Neural cell (in vitro differentiated cells): ENCODE results near the gene PTMS. TPM values are rescaled to one million over a fixed set of nuclear protein-coding genes. Genes with fewer than 3 reads are reported as not detected.

ENCODE experiments used
- H2AFZ ChIP-seq: fragments of 200-600, 300-800 bp; sonication (generic), shearing (Covaris generic); 2 replicates; pipeline ENCODE4 v1.6.0; 2014; ENCODE audit warnings: low read depth, mild to moderate bottlenecking, antibody characterized with exemption, low read length, moderate library complexity
- H3F3A ChIP-seq: fragments of 200-600 bp; shearing (Covaris generic); 2 replicates; pipeline ENCODE4 v1.6.1; 2016; ENCODE audit warnings: mild to moderate bottlenecking, moderate library complexity, mixed read lengths, antibody characterized with exemption, low read length; ENCODE audit not compliant: insufficient read depth, poor library complexity, severe bottlenecking
- H3K27ac ChIP-seq: fragments of 200-600, 300-800 bp; sonication (generic), shearing (Covaris generic); 2 replicates; pipeline ENCODE4 v1.5.1; 2014; ENCODE audit warnings: mild to moderate bottlenecking, low read length, moderate library complexity
- H3K27me3 ChIP-seq: fragments of 300-800, 200-600 bp; sonication (generic), shearing (Covaris generic); 2 replicates; pipeline ENCODE4 v1.6.0; 2014; ENCODE audit warnings: mild to moderate bottlenecking, low read depth, low read length, moderate library complexity; ENCODE audit not compliant: insufficient read depth
- H3K36me3 ChIP-seq: fragments of 300-800, 200-600 bp; sonication (generic), shearing (Covaris generic); 2 replicates; pipeline ENCODE4 v1.5.1; 2014; ENCODE audit warnings: mild to moderate bottlenecking, antibody characterized with exemption, low read length, moderate library complexity; ENCODE audit not compliant: insufficient read depth
- H3K4me2 ChIP-seq: fragments of 300-800, 200-600 bp; sonication (generic), shearing (Covaris generic); 2 replicates; pipeline ENCODE4 v1.6.0; 2014; ENCODE audit warnings: mild to moderate bottlenecking, low read length
- H3K4me3 ChIP-seq: fragments of 300-800, 200-600 bp; sonication (generic), shearing (Covaris generic); 2 replicates; pipeline ENCODE4 v1.5.1; 2014; ENCODE audit warnings: mild to moderate bottlenecking, low read length, moderate library complexity
- H3K79me2 ChIP-seq: fragments of 200-600 bp; shearing (Covaris generic); replicated peaks from 2 replicates; pipeline ENCODE4 v1.6.0; 2014; ENCODE audit warnings: mild to moderate bottlenecking, low read length, moderate library complexity; ENCODE audit not compliant: insufficient read depth
- H3K9ac ChIP-seq: fragments of 300-800, 200-600 bp; sonication (generic), shearing (Covaris generic); 2 replicates; pipeline ENCODE4 v1.6.1; 2016; ENCODE audit warnings: mild to moderate bottlenecking, low read length, mixed read lengths
- H3K9me2 ChIP-seq: fragments of 200-600 bp; shearing (Covaris generic); 2 replicates; pipeline ENCODE4 v1.6.1; 2016; ENCODE audit warnings: mild to moderate bottlenecking, low read length, mixed read lengths; ENCODE audit not compliant: insufficient read depth
- H3K9me3 ChIP-seq: fragments of 200-600, 300-800 bp; sonication (generic), shearing (Covaris generic); 2 replicates; pipeline ENCODE4 v1.6.1; 2016; ENCODE audit warnings: mild to moderate bottlenecking, mixed run types, low read length, moderate library complexity, mixed read lengths
- H4K20me1 ChIP-seq: fragments of 200-600 bp; shearing (Covaris generic); 2 replicates; pipeline ENCODE4 v1.6.1; 2016; ENCODE audit warnings: mild to moderate bottlenecking, mixed run types; ENCODE audit not compliant: insufficient read depth
- EP300 ChIP-seq: fragments of 450-650 bp; conservative IDR thresholded peaks from 2 replicates; pipeline ENCODE4 v1.6.1; 2014; ENCODE audit warnings: antibody characterized with exemption, mild to moderate bottlenecking, moderate library complexity; ENCODE audit not compliant: poor library complexity, severe bottlenecking
- EZH2 ChIP-seq: fragments of 200-600, 300-800 bp; shearing (Covaris generic), sonication (generic); IDR thresholded peaks from 2 replicates; pipeline ENCODE4 v1.6.1; 2014; ENCODE audit warnings: antibody characterized with exemption, low read length, borderline replicate concordance, mild to moderate bottlenecking; ENCODE audit not compliant: insufficient read depth, poor library complexity, severe bottlenecking
- MXI1 ChIP-seq: fragments of 450-650 bp; conservative IDR thresholded peaks from 2 replicates; pipeline ENCODE4 v1.6.1; 2014; ENCODE audit warnings: antibody characterized with exemption, mild to moderate bottlenecking; ENCODE audit not compliant: poor library complexity, severe bottlenecking
- POLR2AphosphoS5 ChIP-seq: IDR thresholded peaks from 2 replicates; pipeline ENCODE4 v1.6.1; 2012
- RAD21 ChIP-seq: fragments of 450-650 bp; conservative IDR thresholded peaks from 2 replicates; pipeline ENCODE4 v1.6.1; 2014; ENCODE audit warnings: antibody characterized with exemption, mild to moderate bottlenecking, moderate library complexity
- SMC3 ChIP-seq: fragments of 450-650 bp; conservative IDR thresholded peaks from 2 replicates; pipeline ENCODE4 v1.6.1; 2014; ENCODE audit warnings: antibody characterized with exemption, mild to moderate bottlenecking, moderate library complexity; ENCODE audit not compliant: poor library complexity
- TAF1 ChIP-seq: IDR thresholded peaks from 2 replicates; pipeline ENCODE4 v1.6.1; 2012; ENCODE audit warnings: low read depth
- polyA plus RNA-seq: library from polyadenylated mRNA; depleted of rRNA; stranded (reverse); fragments of >200 nt; gene quantifications from 2 replicates; pipeline ENCODE4 v1.2.3, GENCODE V29; 2014
- TF ChIP-seq, protein P1 (sequence below): fragments of 450-650 bp; IDR thresholded peaks from 2 replicates; pipeline ENCODE4 v1.5.1; 2014; ENCODE audit warnings: antibody characterized with exemption, mild to moderate bottlenecking, moderate library complexity; ENCODE audit not compliant: poor library complexity, severe bottlenecking
- TF ChIP-seq, protein P2 (sequence below): IDR thresholded peaks from 2 replicates; pipeline ENCODE4 v1.6.1; 2012; ENCODE audit warnings: borderline replicate concordance

Gene PTMS
- polyA plus RNA-seq, 1 donor from 2014 or later = 557 TPM

DNA sequence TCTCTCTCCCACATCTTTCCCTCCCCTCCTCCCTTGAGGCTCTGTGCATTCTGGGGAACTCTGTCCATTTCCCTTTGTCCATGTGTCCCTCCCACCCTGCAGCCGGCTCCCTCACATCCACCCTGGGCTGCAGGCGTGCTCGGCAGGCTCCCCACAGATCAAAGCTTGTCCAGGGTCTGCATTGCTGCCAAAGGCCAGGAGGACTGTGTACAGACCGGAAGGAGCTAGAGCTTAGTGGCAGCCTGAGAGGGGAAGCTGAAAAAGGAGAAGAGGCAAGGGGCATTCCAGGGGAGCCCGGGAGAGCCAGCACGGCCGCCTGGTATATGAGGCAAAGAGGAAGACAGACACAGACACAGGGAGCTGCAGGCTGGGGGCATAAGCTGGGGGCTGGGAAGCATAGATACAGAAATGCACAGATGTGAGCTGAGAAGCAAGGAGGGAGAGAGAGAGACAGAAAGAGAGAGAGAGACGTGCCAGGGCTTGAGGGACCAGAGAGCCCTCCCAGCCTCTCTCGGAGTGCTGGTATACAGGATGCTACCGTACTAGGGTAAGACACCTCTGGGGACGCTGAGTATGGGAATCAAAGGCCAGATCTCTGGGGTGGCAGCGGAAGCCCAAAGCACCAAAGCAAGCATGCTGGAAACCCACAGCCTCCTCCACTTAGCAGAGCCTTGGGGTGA is 26.5 kb downstream of the PTMS start:
- H3K4me2 ChIP-seq = no peak overlapping the region

DNA sequence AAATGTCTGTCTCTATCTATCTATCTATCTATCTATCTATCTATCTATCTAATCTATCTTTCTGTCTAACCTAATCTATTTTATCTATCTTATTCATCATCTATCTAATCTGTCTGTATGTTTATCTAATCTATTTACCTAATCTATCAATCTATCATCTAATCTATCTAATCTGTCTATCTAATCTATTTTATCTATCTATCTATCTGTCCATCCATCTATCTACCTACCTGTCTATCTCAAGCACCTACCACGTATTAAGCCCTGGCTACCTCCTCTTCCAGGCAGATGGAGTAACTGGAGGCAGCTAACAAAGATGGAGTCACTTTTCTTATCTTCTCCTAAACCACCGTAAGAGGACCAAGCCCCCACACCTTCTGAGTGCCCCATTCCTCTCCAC is 28.9 kb downstream of the PTMS start:
- H3F3A ChIP-seq = no peaks in the 10 kb centered on the region
- no peaks in the 10 kb centered on the region for H3K79me2 ChIP-seq
- H2AFZ ChIP-seq = no peak overlapping the region
- no peaks in the 10 kb centered on the region for H3K36me3 ChIP-seq
- no peaks in the 10 kb centered on the region for H3K9me3 ChIP-seq
- TF ChIP-seq, protein P1, sequence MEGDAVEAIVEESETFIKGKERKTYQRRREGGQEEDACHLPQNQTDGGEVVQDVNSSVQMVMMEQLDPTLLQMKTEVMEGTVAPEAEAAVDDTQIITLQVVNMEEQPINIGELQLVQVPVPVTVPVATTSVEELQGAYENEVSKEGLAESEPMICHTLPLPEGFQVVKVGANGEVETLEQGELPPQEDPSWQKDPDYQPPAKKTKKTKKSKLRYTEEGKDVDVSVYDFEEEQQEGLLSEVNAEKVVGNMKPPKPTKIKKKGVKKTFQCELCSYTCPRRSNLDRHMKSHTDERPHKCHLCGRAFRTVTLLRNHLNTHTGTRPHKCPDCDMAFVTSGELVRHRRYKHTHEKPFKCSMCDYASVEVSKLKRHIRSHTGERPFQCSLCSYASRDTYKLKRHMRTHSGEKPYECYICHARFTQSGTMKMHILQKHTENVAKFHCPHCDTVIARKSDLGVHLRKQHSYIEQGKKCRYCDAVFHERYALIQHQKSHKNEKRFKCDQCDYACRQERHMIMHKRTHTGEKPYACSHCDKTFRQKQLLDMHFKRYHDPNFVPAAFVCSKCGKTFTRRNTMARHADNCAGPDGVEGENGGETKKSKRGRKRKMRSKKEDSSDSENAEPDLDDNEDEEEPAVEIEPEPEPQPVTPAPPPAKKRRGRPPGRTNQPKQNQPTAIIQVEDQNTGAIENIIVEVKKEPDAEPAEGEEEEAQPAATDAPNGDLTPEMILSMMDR = no peak
- TF ChIP-seq, protein P2, sequence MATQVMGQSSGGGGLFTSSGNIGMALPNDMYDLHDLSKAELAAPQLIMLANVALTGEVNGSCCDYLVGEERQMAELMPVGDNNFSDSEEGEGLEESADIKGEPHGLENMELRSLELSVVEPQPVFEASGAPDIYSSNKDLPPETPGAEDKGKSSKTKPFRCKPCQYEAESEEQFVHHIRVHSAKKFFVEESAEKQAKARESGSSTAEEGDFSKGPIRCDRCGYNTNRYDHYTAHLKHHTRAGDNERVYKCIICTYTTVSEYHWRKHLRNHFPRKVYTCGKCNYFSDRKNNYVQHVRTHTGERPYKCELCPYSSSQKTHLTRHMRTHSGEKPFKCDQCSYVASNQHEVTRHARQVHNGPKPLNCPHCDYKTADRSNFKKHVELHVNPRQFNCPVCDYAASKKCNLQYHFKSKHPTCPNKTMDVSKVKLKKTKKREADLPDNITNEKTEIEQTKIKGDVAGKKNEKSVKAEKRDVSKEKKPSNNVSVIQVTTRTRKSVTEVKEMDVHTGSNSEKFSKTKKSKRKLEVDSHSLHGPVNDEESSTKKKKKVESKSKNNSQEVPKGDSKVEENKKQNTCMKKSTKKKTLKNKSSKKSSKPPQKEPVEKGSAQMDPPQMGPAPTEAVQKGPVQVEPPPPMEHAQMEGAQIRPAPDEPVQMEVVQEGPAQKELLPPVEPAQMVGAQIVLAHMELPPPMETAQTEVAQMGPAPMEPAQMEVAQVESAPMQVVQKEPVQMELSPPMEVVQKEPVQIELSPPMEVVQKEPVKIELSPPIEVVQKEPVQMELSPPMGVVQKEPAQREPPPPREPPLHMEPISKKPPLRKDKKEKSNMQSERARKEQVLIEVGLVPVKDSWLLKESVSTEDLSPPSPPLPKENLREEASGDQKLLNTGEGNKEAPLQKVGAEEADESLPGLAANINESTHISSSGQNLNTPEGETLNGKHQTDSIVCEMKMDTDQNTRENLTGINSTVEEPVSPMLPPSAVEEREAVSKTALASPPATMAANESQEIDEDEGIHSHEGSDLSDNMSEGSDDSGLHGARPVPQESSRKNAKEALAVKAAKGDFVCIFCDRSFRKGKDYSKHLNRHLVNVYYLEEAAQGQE = no peak
- TF ChIP-seq EZH2 = no peak
- no peak for TF ChIP-seq EP300
- no peaks in the 10 kb centered on the region for H3K9me2 ChIP-seq
- H3K27me3 ChIP-seq = no peaks in the 10 kb centered on the region
- no peak overlapping the region for H3K27ac ChIP-seq
- no peaks in the 10 kb centered on the region for H4K20me1 ChIP-seq
- H3K9ac ChIP-seq = no peak overlapping the region
- no peak overlapping the region for H3K4me3 ChIP-seq
- no peak overlapping the region for H3K4me2 ChIP-seq

More for the DNA sequence above, 26.5 kb downstream of the PTMS start:
- Histone ChIP-seq H3K27me3 (no peaks in the 10 kb centered on the region), H3K4me3 (no peak overlapping the region), H3K27ac (peak overlapping the region; percentile 29), H3F3A (no peaks in the 10 kb centered on the region), H3K9me3 (no peaks in the 10 kb centered on the region), H4K20me1 (no peaks in the 10 kb centered on the region), H3K9ac (peak overlapping the region; percentile 44), H3K36me3 (no peaks in the 10 kb centered on the region), H3K9me2 (no peaks in the 10 kb centered on the region), H3K79me2 (no peaks in the 10 kb centered on the region), H2AFZ (peak overlapping the region; percentile 72)
- TF ChIP-seq, protein P1 = no peak
- no peak for TF ChIP-seq MXI1
- no peak for TF ChIP-seq RAD21
- TF ChIP-seq EP300 = no peak
- no peak for TF ChIP-seq SMC3
- TF ChIP-seq, protein P2 = no peak
- TF ChIP-seq EZH2 = no peak
- TF ChIP-seq POLR2AphosphoS5 = no peak
- TF ChIP-seq TAF1 = no peak
